HG03175 (cell line): ENCODE data around the gene TSNAXIP1.

Experiments used
- ATAC-seq: cut with Tn5 transposase; IDR thresholded peaks from one replicate; pipeline ENCODE4 v1.9.1; 2021; ENCODE audit warnings: mild to moderate bottlenecking, moderate library complexity; ENCODE audit not compliant: unreplicated experiment

The TSNAXIP1 gene

GRCh38 chr16:67781565-67781921 is 25.1 kb upstream of the TSNAXIP1 start:
- no peak for ATAC-seq

- no peak for ATAC-seq
Observed at GRCh38 chr16:67782567-67783352, 23.9 kb upstream of the TSNAXIP1 start.

- no peak for ATAC-seq
Observed at GRCh38 chr16:67783353-67783725, 23.4 kb upstream of the TSNAXIP1 start.

- ATAC-seq = no peak
Observed at GRCh38 chr16:67786491-67786890, 20.2 kb upstream of the TSNAXIP1 start.

GRCh38 chr16:67790071-67790470 is 16.6 kb upstream of the TSNAXIP1 start:
- ATAC-seq = no peak

- no peak for ATAC-seq
Observed at GRCh38 chr16:67796099-67796718, 10.5 kb upstream of the TSNAXIP1 start.

- ATAC-seq = no peak
Observed at GRCh38 chr16:67800338-67800926, 6.3 kb upstream of the TSNAXIP1 start.

GRCh38 chr16:67801241-67801640 is 5.4 kb upstream of the TSNAXIP1 start:
- ATAC-seq = no peak

- no peak for ATAC-seq
Observed at GRCh38 chr16:67801883-67802282, 4.8 kb upstream of the TSNAXIP1 start.

- ATAC-seq = no peak
Observed at GRCh38 chr16:67803894-67804293, 2.8 kb upstream of the TSNAXIP1 start.

- ATAC-seq = no peak
Observed at GRCh38 chr16:67804853-67805542, 1.7 kb upstream of the TSNAXIP1 start.

GRCh38 chr16:67805718-67806427 is 816 bp upstream of the TSNAXIP1 start:
- ATAC-seq = no peak

- no peak for ATAC-seq
Observed at GRCh38 chr16:67807148-67807682, 526 bp downstream of the TSNAXIP1 start.

GRCh38 chr16:67811899-67812298 is 5.2 kb downstream of the TSNAXIP1 start:
- ATAC-seq = no peak

- no peak for ATAC-seq
Observed at GRCh38 chr16:67814567-67814966, 7.9 kb downstream of the TSNAXIP1 start.

- ATAC-seq = no peak
Observed at GRCh38 chr16:67820608-67821259, 14.0 kb downstream of the TSNAXIP1 start.

- no peak for ATAC-seq
Observed at GRCh38 chr16:67822511-67822910, 15.8 kb downstream of the TSNAXIP1 start.

GRCh38 chr16:67825119-67825518 is 18.4 kb downstream of the TSNAXIP1 start:
- ATAC-seq = no peak

GRCh38 chr16:67825906-67826305 is 19.2 kb downstream of the TSNAXIP1 start:
- ATAC-seq = no peak

- no peak for ATAC-seq
Observed at GRCh38 chr16:67828651-67829050, 22.0 kb downstream of the TSNAXIP1 start.
